Stimulated activated naive CD8-positive, alpha-beta T cell treated with anti-CD3 and anti-CD28 coated beads, Interleukin-15, amount 100 ng/mL, for 72 hours (primary cell): ENCODE measurements around the gene TXNL4A.
A peak's percentile ranks its signal among the peaks of the same experiment; 100 is the strongest.
"Not testable (repeated sequence)": the region's sequence is repeated elsewhere in the genome, so short reads cannot be mapped to it uniquely, and the experiment has no call there.

Source experiments
- ATAC-seq: fragments of 150-1000 bp; cut with Tn5 transposase; 2 replicates; pipeline ENCODE4 v1.10.0; 2021; ENCODE audit warnings: mild to moderate bottlenecking, moderate library complexity
- DNase-seq, 2 donors: peaks; one replicate each; pipeline ENCODE4 v3.0.0; 2021 to 2022
- H3K27ac Mint-ChIP-seq, 2 donors: one replicate each; pipeline ENCODE4 v1.8.0; 2022; ENCODE audit warnings: mild to moderate bottlenecking in 2 of 2, mixed read lengths in 2 of 2, moderate library complexity in 2 of 2
- H3K27me3 Mint-ChIP-seq: one replicate; pipeline ENCODE4 v1.8.0; 2022; ENCODE audit warnings: mixed read lengths
- H3K4me1 Mint-ChIP-seq: one replicate; pipeline ENCODE4 v1.8.0; 2022; ENCODE audit warnings: mild to moderate bottlenecking, mixed read lengths
- H3K4me3 Mint-ChIP-seq, 2 donors: one replicate each; pipeline ENCODE4 v1.8.0; 2022; ENCODE audit warnings: mild to moderate bottlenecking in 2 of 2, mixed read lengths in 2 of 2, moderate library complexity in 1 of 2
- H3K9me3 Mint-ChIP-seq, 2 donors: one replicate each; pipeline ENCODE4 v1.8.0; 2022; ENCODE audit warnings: mixed read lengths in 2 of 2

Gene TXNL4A

GRCh38 chr18:79962311-79962710 is 26.1 kb downstream of the TXNL4A start:
- ATAC-seq (no peak), DNase-seq (no peak)
- no peak overlapping the region for H3K4me3 Mint-ChIP-seq
- no peaks in the 10 kb centered on the region for H3K9me3 Mint-ChIP-seq
- H3K27me3 Mint-ChIP-seq = no peaks in the 10 kb centered on the region
- peaks cover 45% of the 10 kb centered on the region for H3K4me1 Mint-ChIP-seq
- no peak overlapping the region for H3K27ac Mint-ChIP-seq

- H3K4me1 Mint-ChIP-seq = peaks cover 41% of the 10 kb centered on the region
- H3K27me3 Mint-ChIP-seq = no peaks in the 10 kb centered on the region
- no peaks in the 10 kb centered on the region for H3K9me3 Mint-ChIP-seq
- no peak overlapping the region for H3K4me3 Mint-ChIP-seq
- H3K27ac Mint-ChIP-seq = no peak overlapping the region
- ATAC-seq = no peak
- DNase-seq = no peak
Observed at GRCh38 chr18:79961527-79962291, 26.7 kb downstream of the TXNL4A start.

GRCh38 chr18:79960921-79961526 is 27.3 kb downstream of the TXNL4A start:
- H3K4me3 Mint-ChIP-seq = no peak overlapping the region
- H3K27me3 Mint-ChIP-seq = no peaks in the 10 kb centered on the region

GRCh38 chr18:79960161-79960801 is 28.1 kb downstream of the TXNL4A start:
- Mint-ChIP-seq H3K4me3 (peak overlapping the region; percentile 54 to 66), H3K4me1 (peaks cover 36% of the 10 kb centered on the region)
- not testable (repeated sequence) for H3K27ac Mint-ChIP-seq, H3K27me3 Mint-ChIP-seq, H3K9me3 Mint-ChIP-seq, DNase-seq, ATAC-seq

More at GRCh38 chr18:79960921-79961526, 27.3 kb downstream of the TXNL4A start:
- ATAC-seq = no peak
- Mint-ChIP-seq H3K27ac (no peak overlapping the region), H3K4me1 (peaks cover 41% of the 10 kb centered on the region), H3K9me3 (no peaks in the 10 kb centered on the region)
- DNase-seq = no peak

GRCh38 chr18:79958981-79959380 is 29.4 kb downstream of the TXNL4A start:
- peaks cover 44% of the 10 kb centered on the region for H3K4me1 Mint-ChIP-seq
- no peaks in the 10 kb centered on the region for H3K9me3 Mint-ChIP-seq
- ATAC-seq (no peak), DNase-seq (no peak)
- H3K27ac Mint-ChIP-seq = no peak overlapping the region
- H3K27me3 Mint-ChIP-seq = no peaks in the 10 kb centered on the region
- no peak overlapping the region for H3K4me3 Mint-ChIP-seq

GRCh38 chr18:79956276-79956675 is 32.1 kb downstream of the TXNL4A start:
- Mint-ChIP-seq H3K4me1 (peaks cover 26% of the 10 kb centered on the region), H3K27me3 (no peaks in the 10 kb centered on the region), H3K27ac (no peak overlapping the region), H3K9me3 (no peaks in the 10 kb centered on the region), H3K4me3 (no peak overlapping the region)
- DNase-seq = no peak
- no peak for ATAC-seq

- H3K9me3 Mint-ChIP-seq = no peaks in the 10 kb centered on the region
- H3K4me1 Mint-ChIP-seq = peaks cover 23% of the 10 kb centered on the region
- H3K27me3 Mint-ChIP-seq = no peaks in the 10 kb centered on the region
- H3K4me3 Mint-ChIP-seq = no peak overlapping the region
- H3K27ac Mint-ChIP-seq = no peak overlapping the region
- ATAC-seq = no peak
- DNase-seq = no peak
Observed at GRCh38 chr18:79955302-79956075, 32.9 kb downstream of the TXNL4A start.

GRCh38 chr18:79954791-79955190 is 33.6 kb downstream of the TXNL4A start:
- Mint-ChIP-seq H3K4me1 (peaks cover 25% of the 10 kb centered on the region), H3K9me3 (no peaks in the 10 kb centered on the region), H3K4me3 (no peak overlapping the region), H3K27ac (no peak overlapping the region), H3K27me3 (no peaks in the 10 kb centered on the region)
- DNase-seq (no peak), ATAC-seq (no peak)

GRCh38 chr18:79953971-79954651 is 34.3 kb downstream of the TXNL4A start:
- Mint-ChIP-seq H3K4me3 (no peak overlapping the region), H3K4me1 (peaks cover 32% of the 10 kb centered on the region), H3K9me3 (no peaks in the 10 kb centered on the region), H3K27ac (peak overlapping the region in 1 of 2 donors; percentile 31), H3K27me3 (no peaks in the 10 kb centered on the region)
- ATAC-seq (no peak), DNase-seq (peak in 1 of 2 donors; percentile 5)

GRCh38 chr18:79952996-79953559 is 35.3 kb downstream of the TXNL4A start:
- no peak for DNase-seq
- H3K4me1 Mint-ChIP-seq = peaks cover 42% of the 10 kb centered on the region
- no peak for ATAC-seq
- H3K27ac Mint-ChIP-seq = no peak overlapping the region
- no peaks in the 10 kb centered on the region for H3K27me3 Mint-ChIP-seq
- no peak overlapping the region for H3K4me3 Mint-ChIP-seq
- H3K9me3 Mint-ChIP-seq = no peaks in the 10 kb centered on the region

- peak overlapping the region in 1 of 2 donors; percentile 70 for H3K4me3 Mint-ChIP-seq
- DNase-seq (no peak), ATAC-seq (peak; percentile 54)
- H3K27ac Mint-ChIP-seq = no peak overlapping the region
- H3K4me1 Mint-ChIP-seq = peaks cover 45% of the 10 kb centered on the region
- no peaks in the 10 kb centered on the region for H3K27me3 Mint-ChIP-seq
- H3K9me3 Mint-ChIP-seq = no peaks in the 10 kb centered on the region
Observed at GRCh38 chr18:79952456-79952995, 35.8 kb downstream of the TXNL4A start.

GRCh38 chr18:79951545-79952455 is 36.6 kb downstream of the TXNL4A start, which contains the start of gene SLC66A2:
Gene SLC66A2, minus strand, starts transcription at chr18:79951653. Its CDS starts 727 bp downstream, at chr18:79950926.
- Mint-ChIP-seq H3K27me3 (no peaks in the 10 kb centered on the region), H3K4me3 (peak within 1 kb of the TSS; percentile 86 to 87), H3K4me1 (peaks cover 51% of the 10 kb centered on the region), H3K9me3 (no peaks in the 10 kb centered on the region), H3K27ac (peak within 1 kb of the TSS; percentile 86 to 89)
- ATAC-seq = peak; percentile 83
- peak; percentile 88 to 91 for DNase-seq

GRCh38 chr18:79950515-79951341 is 37.6 kb downstream of the TXNL4A start:
- H3K27ac Mint-ChIP-seq = peak overlapping the region; percentile 86 to 89
- ATAC-seq (peak; percentile 52), DNase-seq (no peak)
- H3K27me3 Mint-ChIP-seq = no peaks in the 10 kb centered on the region
- H3K4me1 Mint-ChIP-seq = peaks cover 60% of the 10 kb centered on the region
- no peaks in the 10 kb centered on the region for H3K9me3 Mint-ChIP-seq
- peak overlapping the region; percentile 86 to 87 for H3K4me3 Mint-ChIP-seq
